HK-2 (cell line): ENCODE measurements around the gene NBDY.
"Not testable (repeated sequence)": the region's sequence is repeated elsewhere in the genome, so short reads cannot be mapped to it uniquely, and the experiment has no call there.

Experiments used
- DNase-seq: peaks from one replicate; pipeline ENCODE4 v3.0.0-alpha.2; 2018; ENCODE audit not compliant: unreplicated experiment

Gene NBDY

GRCh38 chrX:56764153-56764974 lies 35.3 kb downstream of the NBDY start:
- DNase-seq = peak; percentile 40

- DNase-seq = no peak
These were observed 36.1 kb downstream of the NBDY start for GRCh38 chrX:56764975-56765791.

- no peak for DNase-seq
These were observed 36.9 kb downstream of the NBDY start for GRCh38 chrX:56765811-56766553.

GRCh38 chrX:56766554-56767347 lies 37.7 kb downstream of the NBDY start:
- DNase-seq = no peak

GRCh38 chrX:56767348-56768119 lies 38.5 kb downstream of the NBDY start:
- not testable (repeated sequence) for DNase-seq

- DNase-seq = not testable (repeated sequence)
These were observed 39.1 kb downstream of the NBDY start for GRCh38 chrX:56768120-56768660.

GRCh38 chrX:56772675-56773521 lies 43.9 kb downstream of the NBDY start:
- DNase-seq = not testable (repeated sequence)

- not testable (repeated sequence) for DNase-seq
These were observed 44.5 kb downstream of the NBDY start for GRCh38 chrX:56773522-56774060.

- DNase-seq = not testable (repeated sequence)
These were observed 49.3 kb downstream of the NBDY start for GRCh38 chrX:56778099-56778923.

- not testable (repeated sequence) for DNase-seq
These were observed 50.0 kb downstream of the NBDY start for GRCh38 chrX:56778924-56779468.

- DNase-seq = not testable (repeated sequence)
These were observed 51.9 kb downstream of the NBDY start for GRCh38 chrX:56780681-56781649.

GRCh38 chrX:56782352-56782751 lies 53.3 kb downstream of the NBDY start:
- no peak for DNase-seq

- DNase-seq = no peak
These were observed 53.9 kb downstream of the NBDY start for GRCh38 chrX:56782791-56783449.

- no peak for DNase-seq
These were observed 54.4 kb downstream of the NBDY start for GRCh38 chrX:56783450-56783831.

- no peak for DNase-seq
These were observed 55.1 kb downstream of the NBDY start for GRCh38 chrX:56783996-56784620.

- no peak for DNase-seq
These were observed 55.6 kb downstream of the NBDY start for GRCh38 chrX:56784666-56785065.
